Stimulated activated CD8-positive, alpha-beta memory T cell treated with anti-CD3 and anti-CD28 coated beads, Interleukin-2, amount 100 ng/mL, for 48 hours (primary cell): Measurements from ENCODE around the gene PSD.
A peak's percentile ranks its signal among the peaks of the same experiment; 100 is the strongest.

Experiments
- DNase-seq, 2 donors: peaks; one replicate each; pipeline ENCODE4 v3.0.0-alpha.2; 2020; ENCODE audit warnings: low read depth in 2 of 2

PSD gene

DNA sequence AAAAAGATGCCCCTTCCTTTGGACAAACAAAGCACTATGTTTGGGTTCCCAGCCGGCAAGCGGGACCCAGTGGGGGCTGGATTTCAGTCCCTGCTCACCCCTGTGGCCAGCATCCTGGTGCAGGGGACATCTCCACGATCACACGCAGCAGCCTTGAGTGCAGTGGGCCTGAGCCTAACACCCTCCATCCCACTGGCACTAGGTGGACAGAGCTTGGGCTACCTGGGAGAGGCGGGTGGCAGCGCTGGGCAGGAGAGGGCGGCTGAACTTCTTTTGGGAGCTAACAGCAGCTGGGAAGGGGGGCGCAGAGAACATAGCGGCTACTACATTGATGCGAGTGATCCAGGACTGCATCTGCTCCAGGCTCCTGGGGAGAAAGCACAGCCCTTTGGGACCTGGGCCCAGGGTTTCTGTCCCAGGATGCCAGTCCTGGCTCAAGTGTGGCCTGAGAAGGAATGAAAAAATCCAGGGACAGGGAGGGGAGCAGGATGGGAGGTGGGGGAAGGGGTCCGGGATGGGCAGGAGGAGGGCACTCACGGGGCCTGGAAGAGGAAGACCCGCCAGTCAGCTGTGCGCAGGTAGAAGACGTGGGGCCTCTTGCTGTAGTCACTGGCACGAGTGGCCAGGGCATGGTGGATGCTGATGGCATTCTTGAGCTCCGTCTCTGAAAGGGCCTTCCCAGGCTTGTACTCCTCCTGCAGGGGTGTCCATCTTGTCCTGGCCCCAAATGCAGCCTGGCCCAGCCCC lies 14.1 kb downstream of the PSD start:
- DNase-seq: no peak

DNA sequence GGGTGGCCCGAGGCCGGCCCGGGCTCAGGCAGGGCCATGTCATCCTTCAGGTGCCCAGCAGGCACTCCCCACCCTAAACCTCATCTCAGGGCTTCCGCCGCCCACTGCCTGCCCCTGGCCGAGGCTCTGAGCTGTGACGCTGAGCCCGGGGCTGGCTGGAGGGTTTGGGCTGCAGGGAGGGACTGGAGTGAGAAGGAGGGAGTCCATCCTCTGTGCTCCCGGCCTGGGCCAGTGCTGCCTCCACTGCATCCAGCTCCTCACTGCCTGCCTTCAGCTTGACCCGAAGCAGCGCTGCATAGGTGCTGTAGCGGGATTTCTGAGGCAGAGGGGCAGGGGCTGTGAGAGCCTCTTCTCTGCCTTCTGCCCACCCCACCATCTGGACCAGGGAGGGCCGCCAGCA lies 15.5 kb downstream of the PSD start:
- DNase-seq: no peak

DNA sequence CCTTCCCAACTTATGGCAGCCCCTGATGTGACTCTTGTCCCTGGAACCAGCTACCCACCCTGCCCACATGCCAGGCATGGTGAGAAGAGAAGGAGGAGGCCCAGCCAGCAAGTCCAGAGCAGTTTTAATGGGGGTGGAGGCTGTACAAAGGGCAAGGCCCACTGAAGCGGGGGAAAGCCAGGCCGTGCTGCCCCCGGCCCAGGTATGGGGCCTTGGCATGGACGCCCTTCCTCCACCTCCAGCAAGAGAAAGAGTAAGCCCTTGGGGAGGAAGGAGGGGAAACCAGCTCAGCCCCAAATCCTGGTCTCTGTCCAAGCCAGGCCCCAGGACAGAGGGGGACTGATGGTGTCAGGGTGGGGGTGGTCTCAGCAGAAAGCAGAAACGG lies 16.1 kb downstream of the PSD start:
- DNase-seq: no peak

DNA sequence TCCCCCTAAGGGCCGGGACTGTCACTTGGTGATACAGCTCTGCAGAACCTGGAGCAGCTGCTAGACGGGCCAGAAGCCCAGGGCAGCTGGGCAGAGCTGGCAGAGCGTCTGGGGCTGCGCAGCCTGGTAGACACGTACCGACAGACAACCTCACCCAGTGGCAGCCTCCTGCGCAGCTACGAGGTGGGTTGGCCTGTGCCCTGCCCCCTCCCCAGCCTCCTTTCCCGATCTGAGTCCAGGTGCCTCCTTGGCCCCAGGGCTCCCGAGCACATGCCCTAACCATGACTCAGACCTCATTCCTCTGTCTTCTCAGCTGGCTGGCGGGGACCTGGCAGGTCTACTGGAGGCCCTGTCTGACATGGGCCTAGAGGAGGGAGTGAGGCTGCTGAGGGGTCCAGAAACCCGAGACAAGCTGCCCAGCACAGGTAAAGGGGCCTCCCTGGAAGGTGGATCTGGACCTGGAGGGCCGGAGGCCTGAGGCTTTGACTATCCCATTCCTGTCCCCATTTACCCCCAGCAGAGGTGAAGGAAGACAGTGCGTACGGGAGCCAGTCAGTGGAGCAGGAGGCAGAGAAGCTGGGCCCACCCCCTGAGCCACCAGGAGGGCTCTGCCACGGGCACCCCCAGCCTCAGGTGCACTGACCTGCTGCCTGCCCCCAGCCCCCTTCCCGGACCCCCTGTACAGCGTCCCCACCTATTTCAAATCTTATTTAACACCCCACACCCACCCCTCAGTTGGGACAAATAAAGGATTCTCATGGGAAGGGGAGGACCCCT lies 16.7 kb downstream of the PSD start:
- no peak for DNase-seq

DNA sequence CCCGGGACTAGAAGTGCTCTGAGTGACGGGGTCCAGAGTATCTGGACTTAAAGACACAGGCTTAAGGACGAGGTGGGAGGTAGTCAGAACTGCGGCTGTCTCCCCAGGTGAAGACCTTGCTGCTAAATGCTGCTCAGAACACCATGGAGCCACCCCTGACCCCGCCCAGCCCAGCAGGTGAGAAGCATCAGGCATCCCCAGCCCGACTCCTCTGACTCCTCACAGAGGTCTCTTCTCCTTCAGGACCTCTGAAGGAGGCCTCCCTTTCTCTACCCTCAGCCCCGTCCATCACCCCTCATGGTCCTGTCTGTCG lies 17.3 kb downstream of the PSD start:
- no peak for DNase-seq

DNA sequence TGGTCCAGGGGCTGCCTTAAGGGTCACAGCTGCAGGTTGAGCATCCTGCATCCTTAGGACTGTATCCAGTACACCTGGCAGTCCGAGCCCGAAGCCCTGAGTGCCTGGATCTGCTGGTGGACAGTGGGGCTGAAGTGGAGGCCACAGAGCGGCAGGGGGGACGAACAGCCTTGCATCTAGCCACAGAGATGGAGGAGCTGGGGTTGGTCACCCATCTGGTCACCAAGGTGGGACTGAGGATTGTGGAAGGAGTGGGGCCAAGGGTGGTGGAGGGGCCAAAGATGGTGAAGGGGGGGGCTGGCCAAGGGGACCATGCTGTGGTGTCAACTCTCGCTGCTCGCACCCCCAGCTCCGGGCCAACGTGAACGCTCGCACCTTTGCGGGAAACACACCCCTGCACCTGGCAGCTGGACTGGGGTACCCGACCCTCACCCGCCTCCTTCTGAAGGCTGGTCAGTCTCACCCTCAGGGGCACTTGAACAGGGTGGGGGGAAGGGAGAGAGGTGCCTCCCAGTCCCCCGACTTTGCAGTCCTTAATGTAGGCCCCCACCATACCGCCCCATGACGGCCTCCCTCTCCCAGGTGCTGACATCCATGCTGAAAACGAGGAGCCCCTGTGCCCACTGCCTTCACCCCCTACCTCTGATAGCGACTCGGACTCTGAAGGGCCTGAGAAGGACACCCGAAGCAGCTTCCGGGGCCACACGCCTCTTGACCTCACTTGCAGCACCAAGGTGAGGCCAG lies 17.8 kb downstream of the PSD start:
- no peak for DNase-seq

DNA sequence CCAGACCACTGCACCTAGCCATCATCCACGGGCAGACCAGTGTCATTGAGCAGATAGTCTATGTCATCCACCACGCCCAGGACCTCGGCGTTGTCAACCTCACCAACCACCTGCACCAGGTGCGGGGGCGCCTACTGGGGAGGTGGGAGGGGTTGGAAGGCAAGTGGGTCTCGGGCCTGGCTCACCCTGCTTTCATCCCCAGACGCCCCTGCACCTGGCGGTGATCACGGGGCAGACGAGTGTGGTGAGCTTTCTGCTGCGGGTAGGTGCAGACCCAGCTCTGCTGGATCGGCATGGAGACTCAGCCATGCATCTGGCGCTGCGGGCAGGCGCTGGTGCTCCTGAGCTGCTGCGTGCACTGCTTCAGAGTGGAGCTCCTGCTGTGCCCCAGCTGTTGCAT lies 18.5 kb downstream of the PSD start:
- DNase-seq: no peak

DNA sequence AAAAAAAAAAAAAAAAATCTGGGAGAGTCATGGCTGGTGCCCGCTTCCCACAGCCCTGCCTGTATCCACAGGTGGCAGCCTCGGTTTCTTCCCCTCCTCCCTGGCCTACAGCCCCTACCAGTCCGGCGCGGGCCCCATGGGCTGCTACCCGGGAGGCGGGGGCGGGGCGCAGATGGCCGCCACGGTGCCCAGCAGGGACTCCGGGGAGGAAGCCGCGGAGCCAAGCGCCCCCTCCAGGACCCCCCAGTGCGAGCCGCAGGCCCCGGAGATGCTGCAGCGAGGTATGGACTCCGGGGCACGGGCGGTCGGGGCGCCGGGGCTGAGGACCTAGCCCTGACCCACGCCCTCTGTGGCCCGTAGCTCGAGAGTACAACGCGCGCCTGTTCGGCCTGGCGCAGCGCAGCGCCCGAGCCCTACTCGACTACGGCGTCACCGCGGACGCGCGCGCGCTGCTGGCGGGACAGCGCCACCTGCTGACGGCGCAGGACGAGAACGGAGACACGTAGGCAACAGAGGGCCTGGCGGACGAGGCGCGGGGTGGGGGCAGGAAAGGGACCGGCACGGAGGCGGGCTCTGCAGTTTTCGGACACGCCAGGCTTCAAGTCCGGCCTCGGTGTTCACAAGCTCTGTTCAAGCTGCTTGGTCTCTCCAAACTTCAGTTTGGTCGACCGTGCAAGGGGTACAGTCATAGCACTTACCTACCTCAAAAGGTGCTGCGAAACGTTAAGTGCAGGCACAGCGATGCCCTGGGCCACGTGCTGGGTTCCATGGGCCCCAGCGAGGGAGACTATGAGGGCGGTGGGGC lies 19.2 kb downstream of the PSD start:
- DNase-seq: peak; percentile 79 to 85

DNA sequence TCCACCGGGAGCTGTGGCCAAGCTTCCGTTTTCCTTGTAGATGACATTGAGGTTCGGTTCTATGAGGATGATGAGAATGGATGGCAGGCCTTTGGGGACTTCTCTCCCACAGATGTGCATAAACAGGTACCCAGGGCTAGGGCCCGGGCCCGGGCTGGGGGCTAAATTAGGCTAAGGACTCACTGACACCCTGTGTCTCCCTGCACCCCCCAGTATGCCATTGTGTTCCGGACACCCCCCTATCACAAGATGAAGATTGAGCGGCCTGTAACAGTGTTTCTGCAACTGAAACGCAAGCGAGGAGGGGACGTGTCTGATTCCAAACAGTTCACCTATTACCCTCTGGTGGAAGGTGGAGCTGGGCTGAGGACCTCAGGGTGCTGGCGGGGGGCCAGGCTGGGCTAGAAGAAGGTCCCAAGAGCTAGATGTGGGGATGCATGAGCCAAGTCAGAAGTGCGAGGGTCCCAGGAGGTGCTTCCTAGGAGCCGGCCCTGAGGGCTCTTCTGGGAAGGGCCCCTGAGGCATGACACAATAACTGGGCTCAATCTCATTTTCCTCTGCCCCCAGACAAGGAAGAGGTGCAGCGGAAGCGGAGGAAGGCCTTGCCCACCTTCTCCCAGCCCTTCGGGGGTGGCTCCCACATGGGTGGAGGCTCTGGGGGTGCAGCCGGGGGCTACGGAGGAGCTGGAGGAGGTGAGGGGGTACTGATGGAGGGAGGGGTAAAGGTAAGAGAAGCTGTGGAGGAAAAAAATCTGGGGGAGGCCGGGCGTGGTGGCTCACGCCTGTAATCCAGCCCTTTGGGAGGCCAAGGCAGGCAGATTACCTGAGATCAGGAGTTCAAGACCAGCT lies 20.2 kb downstream of the PSD start:
- DNase-seq: no peak

DNA sequence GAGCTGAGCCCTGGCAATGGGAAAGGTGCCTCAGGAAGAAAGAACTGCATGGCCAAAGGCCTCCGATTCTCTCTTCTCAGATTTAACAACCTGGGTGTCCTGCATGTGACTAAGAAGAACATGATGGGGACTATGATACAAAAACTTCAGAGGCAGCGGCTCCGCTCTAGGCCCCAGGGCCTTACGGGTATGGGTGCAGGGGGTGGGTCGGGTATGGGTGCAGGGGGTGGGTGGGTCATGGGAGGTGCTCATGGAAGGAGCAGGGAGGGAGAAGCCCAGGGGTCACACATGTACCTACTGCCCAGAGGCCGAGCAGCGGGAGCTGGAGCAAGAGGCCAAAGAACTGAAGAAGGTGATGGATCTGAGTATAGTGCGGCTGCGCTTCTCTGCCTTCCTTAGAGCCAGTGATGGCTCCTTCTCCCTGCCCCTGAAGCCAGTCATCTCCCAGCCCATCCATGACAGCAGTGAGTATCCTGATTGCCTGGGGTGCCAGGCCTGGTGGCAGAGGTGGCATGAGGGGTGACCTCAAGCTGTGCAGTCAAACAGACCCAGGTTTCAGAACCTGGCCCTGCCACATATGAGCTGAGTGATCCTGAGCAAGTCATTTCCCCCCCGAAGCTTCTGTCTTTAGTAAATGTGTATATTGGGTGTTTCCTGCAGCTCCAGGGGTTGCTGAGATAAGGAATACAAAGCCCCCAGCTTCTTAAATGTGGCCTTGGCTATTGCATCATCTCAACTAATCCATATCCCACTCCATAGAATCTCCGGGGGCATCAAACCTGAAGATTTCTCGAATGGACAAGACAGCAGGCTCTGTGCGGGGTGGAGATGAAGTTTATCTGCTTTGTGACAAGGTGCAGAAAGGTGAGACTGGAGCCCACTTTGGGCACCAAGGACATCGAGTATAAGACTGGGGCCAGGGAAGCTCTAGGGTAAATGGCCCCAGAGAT lies 21.1 kb downstream of the PSD start:
- no peak for DNase-seq

DNA sequence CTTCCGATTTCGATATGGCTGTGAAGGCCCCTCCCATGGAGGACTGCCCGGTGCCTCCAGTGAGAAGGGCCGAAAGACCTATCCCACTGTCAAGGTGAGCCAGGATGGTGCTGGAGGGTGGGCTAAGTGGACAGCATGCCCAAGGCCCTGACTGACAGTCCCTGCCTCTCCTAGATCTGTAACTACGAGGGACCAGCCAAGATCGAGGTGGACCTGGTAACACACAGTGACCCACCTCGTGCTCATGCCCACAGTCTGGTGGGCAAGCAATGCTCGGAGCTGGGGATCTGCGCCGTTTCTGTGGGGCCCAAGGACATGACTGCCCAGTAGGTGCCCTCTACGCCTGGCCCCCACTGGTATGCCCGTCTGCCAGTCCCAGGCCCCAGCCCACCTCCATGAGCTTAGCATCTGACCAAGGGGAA lies 21.8 kb downstream of the PSD start:
- no peak for DNase-seq

DNA sequence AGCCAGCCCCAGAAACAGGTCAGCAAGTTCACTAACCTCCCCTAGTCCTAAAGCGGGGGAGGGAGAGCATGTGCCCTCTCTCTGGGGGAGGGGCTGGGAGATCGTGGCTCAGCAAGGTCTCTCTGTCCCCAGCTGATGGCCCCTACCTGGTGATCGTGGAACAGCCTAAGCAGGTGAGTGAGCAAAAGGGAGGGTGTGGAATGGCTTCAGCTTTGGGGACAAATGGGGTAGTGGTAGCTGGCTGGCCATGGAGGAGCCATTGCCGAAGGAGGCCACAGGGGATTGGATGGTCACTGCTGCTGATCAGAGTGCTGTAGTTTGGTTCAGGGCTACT lies 22.3 kb downstream of the PSD start:
- DNase-seq: no peak

DNA sequence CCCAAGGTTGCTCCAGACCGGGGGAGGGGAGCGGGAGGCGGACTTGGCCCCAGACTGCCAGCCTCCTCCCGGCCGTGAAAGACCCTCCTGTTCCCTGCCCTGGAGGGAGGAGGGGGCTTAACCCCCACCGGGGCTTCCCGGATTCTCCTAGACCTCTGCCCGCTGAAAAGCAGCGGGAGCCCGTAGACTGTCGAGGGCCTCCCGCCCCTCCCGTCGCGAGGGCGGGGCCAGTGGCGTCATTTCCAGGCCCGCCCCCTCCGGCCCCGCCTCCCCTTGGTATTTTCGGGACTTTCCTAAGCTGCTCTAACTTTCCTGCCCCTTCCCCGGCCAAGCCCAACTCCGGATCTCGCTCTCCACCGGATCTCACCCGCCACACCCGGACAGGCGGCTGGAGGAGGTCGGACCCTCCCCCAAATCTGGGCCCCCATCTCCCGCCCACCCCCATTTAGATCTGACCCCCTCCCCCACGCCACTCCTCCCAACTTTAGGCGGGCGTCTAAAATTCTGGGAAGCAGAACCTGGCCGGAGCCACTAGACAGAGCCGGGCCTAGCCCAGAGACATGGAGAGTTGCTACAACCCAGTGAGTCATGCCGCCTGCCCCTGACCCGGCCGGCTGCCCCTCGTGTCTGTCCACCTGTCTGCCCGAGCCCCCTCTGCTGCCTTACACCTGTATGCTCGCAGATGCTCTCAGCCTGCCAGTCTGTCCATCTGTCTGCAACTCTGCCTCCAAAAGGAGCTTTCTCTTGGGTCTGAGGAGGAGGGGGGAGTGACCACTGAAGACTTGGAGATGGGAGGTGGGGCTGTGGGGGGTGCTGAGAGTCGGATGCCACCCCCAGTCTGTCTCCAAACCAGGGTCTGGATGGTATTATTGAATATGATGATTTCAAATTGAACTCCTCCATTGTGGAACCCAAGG lies 22.9 kb downstream of the PSD start, which contains the start of gene NFKB2:
NFKB2 (plus strand) TSS at position 306 of the 917 bp plus-strand sequence; CDS start at position 561, 255 bp downstream.
- DNase-seq: peak; percentile 85 to 87

DNA sequence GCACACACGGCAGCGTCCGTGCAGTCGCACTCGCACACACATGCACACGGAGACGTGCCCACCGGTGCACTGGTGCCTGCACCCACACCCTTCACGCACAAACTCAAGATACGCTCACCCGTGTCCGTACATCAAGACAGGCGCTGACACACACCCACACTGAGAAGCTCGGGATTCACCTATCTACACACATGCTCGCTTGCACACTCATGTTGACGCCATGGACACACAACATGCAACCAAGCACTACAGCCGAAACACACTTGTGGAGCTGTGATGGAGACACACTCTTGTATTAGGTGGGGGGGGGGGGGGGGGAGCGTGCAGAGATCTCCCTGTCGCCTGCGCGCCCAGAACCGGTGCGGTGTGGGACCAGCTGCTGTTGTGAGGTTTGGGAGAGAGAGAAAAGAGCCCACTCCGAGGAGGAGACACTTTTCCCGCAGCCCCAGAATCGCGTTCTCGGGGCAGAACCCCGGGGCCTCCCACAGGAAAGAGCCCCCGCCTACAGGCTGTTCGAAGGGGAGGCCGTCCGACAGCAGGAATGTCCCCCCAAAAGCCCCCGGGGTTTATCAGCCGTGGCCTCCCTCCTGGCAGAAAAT lies 23.7 kb downstream of the PSD start:
- DNase-seq: peak in 1 of 2 donors; percentile 62

DNA sequence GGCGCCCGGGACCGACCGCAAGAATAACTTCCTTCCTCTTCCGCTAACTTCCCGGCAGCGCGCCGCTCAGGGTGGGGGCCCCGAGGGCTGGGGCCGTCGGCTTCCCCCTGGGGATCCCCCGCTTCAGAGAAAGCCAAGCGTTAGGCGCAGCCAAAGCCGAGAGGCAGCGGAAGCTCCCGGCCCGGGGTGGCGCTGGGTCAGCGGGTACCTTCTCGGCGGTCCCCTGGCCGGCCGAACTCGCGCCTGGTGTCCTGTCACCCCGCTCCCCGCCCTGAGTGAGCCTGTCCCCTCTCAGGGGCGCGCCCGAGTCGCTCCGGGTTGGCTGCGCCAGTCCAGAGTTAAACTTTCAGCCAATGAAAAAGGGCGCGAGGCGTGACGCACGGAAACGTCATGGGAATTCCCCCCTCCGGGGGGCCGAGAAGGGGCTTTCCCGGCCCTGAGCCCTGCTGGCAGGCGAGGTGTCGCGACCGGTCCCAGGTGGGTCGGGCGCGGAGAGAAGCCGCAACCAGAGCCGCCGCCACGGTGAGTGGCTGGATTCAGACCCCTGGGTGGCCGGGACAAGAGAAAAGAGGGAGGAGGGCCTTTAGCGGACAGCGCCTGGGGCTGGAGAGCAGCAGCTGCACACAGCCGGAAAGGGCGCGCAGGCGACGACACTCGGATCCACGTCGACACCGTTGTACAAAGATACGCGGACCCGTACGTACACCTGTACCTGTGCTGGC lies 24.3 kb downstream of the PSD start:
- DNase-seq: peak; percentile 97 to 98

DNA sequence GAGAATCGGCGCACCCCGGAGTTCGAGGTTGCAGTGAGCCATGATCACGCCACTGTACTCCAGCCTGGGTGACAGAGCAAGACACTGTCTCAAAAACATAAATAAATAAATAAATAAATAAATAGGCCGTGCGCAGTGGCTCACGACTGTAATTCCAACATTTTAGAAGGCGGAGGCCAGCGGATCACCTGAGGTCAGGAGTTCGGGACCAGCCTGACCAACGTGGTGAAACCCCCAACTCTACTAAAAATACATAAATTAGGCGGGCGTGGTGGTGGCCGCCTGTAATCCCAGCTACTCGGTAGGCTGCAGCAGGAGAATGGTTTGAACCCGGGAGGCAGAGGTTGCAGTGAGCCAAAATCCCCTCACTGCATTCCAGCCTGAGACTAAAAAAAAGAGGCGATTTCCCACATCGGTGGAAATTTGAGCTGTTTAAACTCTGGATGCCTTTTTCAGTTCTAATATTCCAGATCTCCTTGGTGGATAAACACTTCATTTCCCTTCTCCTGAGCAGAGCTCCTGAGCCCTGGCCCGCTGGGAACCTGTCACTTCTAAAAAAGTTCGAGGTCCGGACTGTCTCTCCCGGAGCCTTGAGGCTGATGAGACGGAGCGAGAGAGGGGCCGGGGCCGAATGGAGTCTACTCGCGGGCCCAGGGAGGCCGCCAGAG lies 25.0 kb downstream of the PSD start:
- DNase-seq: no peak

DNA sequence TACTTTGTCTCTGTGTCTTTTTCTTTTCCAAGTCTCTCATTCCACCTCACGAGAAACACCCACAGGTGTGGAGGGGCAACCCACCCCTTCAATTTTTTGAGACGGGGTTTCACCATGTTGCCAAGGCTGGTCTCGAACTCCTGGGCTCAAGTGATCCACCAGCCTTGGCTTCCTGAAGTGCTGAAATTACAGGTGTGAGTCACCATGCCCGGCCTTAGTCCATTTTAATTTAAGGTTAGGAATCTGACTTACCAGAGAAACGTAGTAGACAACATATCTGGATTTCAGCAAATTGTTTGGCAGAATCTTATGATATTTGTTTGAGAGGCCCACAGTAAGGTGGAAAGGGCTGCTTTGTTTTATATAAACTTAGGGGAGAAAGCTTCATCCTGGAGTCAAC lies 26.3 kb downstream of the PSD start:
- no peak for DNase-seq
